Gastroesophageal sphincter (tissue), 3 donors: ENCODE data around the gene SUMO4.

ENCODE experiments used
- POLR2A ChIP-seq, 2 donors: fragments of 450-650 bp; IDR thresholded peaks; one replicate each; pipeline ENCODE4 v1.6.1; 2017; ENCODE audit warnings: antibody characterized with exemption in 2 of 2, mild to moderate bottlenecking in 2 of 2, moderate library complexity in 1 of 2
- POLR2AphosphoS5 ChIP-seq: sonication (generic); formaldehyde crosslinking; IDR thresholded peaks from one replicate; pipeline ENCODE4 v1.6.1; 2017; ENCODE audit warnings: antibody characterized with exemption
- TF ChIP-seq, protein P1 (sequence below), 4 experiments: fragments of 200-600 bp in 2 of 4; fragments of 450-650 bp in 2 of 4; sonication (generic) in 1 of 4; IDR thresholded peaks; one replicate each; pipeline ENCODE4 v1.5.1; 2017 to 2019; ENCODE audit warnings: antibody characterized with exemption in 4 of 4, mild to moderate bottlenecking in 2 of 4, moderate library complexity in 2 of 4

DNA sequence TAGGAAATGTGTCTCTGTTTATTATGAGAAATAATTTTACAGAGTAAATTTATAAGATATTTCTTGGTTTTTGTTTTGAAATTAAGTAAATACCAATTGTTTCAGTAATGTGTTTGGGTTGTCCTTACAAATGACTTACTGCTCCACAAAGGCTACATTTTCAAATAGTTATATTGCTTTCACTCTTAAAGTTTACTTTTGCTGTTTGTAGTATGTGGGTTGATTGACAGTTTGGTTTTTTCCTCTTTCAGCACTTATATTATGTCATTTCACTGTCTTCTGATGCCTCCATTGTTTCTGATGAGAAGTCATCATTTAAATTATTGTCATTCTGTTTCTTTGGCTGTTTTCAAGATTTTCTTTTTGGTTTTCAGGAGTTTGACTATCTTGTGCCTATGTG, 34.9 kb upstream of the SUMO4 start:
- no peak for TF ChIP-seq POLR2A (IDR thresholded peaks at IDR 0.05)
- TF ChIP-seq, protein P1, sequence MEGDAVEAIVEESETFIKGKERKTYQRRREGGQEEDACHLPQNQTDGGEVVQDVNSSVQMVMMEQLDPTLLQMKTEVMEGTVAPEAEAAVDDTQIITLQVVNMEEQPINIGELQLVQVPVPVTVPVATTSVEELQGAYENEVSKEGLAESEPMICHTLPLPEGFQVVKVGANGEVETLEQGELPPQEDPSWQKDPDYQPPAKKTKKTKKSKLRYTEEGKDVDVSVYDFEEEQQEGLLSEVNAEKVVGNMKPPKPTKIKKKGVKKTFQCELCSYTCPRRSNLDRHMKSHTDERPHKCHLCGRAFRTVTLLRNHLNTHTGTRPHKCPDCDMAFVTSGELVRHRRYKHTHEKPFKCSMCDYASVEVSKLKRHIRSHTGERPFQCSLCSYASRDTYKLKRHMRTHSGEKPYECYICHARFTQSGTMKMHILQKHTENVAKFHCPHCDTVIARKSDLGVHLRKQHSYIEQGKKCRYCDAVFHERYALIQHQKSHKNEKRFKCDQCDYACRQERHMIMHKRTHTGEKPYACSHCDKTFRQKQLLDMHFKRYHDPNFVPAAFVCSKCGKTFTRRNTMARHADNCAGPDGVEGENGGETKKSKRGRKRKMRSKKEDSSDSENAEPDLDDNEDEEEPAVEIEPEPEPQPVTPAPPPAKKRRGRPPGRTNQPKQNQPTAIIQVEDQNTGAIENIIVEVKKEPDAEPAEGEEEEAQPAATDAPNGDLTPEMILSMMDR (IDR thresholded peaks at IDR 0.05): no peak
- no peak for TF ChIP-seq POLR2AphosphoS5
